Mesenteric fat pad (tissue), 1 donor: Measurements from ENCODE around the gene RGMB. TPM values are rescaled to one million over a fixed set of nuclear protein-coding genes. Genes with fewer than 3 reads are reported as not detected.

ENCODE experiments used
- DNase-seq: peaks from one replicate; pipeline ENCODE4 v3.0.0-alpha.2; 2020; ENCODE audit warnings: low spot score
- total RNA-seq: library from RNA; stranded (reverse); fragmentation: NEBNext Ultra II Directional; extraction: Animal tissue kit (Norgen Biotek cat#: 25700); gene quantifications from one replicate; pipeline ENCODE4 v1.2.1, GENCODE V29; 2021
- donor health status: DM: yes; HTN: yes; CAD: no.

RGMB gene
- total RNA-seq, 1 donor from 2014 or later = 11.3 TPM

GRCh38 chr5:98827161-98827560 lies 53.7 kb downstream of the RGMB start:
- no peak for DNase-seq

- no peak for DNase-seq
Observed at GRCh38 chr5:98827588-98828284, 54.3 kb downstream of the RGMB start.

DNA sequence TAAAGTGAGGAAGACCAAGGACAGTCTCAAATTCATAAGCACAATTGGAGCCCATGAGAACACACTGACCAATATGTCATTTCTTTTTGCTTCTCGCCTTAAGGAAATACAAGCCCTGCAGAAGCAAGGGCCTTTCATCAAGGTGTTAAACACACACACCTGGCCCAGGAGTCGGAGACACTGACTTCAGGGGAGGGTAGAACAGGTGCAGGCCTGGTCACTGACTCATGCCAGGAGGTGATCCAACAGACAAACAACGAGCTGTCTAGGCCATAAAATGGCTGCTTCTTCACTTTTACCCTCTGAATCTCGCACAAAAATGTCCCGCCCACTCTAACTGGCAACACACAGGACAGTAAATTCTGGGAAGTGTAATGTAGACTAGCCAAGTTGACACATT lies 62.7 kb downstream of the RGMB start:
- DNase-seq = no peak

DNA sequence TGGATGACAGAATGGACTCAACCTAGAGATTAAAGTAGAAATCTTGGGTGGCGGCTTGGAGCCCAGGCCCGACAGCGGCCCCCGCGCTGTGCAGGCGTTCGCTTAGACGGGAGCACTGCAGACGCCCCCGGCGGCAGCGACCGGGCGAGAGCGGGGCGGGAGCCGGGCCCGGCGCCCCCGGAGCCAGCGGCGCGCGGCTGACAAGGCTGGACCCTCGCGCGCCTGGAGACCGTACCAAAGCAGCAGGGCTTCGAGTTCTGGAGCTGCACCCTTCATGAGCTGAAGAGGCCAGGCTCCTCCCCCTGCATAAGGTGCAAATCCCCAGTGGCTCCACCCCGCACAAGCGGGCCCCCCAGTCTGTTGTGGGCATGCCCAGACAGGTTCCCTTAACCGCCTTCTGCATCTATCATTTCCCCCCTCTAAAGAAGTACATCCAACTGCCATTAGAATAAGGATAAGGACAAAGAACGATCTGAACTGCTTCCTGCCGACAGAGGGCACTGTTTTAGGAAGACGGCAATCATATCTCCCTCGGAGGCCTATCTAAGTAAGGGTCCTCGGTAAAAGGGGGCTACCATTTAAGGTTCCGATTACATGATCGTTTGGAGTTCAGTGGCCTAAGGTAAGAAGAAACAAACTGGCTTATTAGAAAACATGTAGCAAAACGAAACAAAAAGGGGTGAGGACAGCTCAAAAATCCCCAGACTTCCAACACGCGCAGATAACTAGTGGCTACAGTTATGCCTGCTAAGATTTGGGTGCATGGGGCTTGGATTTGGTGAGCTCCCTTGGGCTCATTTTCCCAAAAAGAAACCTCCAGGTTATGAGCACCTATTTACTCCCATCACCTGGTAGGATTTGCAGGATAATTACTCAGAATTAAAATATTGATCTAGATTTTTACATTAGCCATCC lies 66.3 kb downstream of the RGMB start:
- DNase-seq = no peak

DNA sequence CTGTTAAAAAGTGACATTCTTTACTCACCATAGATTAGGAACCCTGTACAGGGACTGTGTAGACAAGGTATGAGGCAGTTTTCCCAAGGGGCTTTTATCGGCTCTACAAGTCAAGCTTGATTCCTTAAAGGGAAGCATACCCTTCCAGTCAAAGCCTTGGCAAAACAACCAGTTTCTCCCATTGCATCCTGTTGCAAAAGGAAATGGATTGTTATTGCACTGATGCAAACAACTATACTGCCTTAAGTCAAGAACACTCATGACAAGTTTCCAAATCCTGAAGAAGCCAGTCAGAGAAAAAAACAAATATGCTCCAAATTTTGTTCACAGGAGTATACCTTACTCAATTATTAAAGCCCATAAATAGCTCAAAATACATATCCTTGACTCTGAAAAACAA lies 67.5 kb downstream of the RGMB start:
- DNase-seq = no peak

- DNase-seq = no peak
Observed at GRCh38 chr5:98843481-98843880, 70.0 kb downstream of the RGMB start.

DNA sequence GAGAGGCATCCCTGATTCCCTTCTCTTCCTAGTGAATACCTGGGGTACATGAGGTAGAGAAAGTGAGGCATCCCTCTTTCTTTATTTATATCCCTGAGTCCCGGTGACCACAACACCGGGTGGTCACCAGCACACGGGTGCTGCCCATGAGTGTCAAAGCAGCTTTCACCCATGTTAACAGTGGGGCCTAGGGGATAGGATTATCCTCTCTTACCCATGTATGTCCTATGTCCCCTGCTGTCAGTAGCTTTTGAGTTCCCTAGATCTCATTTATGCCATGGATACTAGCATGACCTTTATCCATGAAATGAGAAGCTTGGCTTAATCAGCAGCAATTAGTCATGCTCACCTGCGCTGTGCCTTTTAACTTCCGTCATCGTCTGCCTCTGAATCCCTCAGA lies 71.4 kb downstream of the RGMB start:
- no peak for DNase-seq

GRCh38 chr5:98845878-98846277 lies 72.4 kb downstream of the RGMB start:
- DNase-seq = no peak

Other genes starting within 250 kb of the RGMB start
- gene CHD1, start 155.3 kb downstream of the RGMB start, total RNA-seq = 62.2 TPM